Kasumi-1 (cell line): ENCODE measurements around the gene CARD18.

Experiments
- DNase-seq, 2 experiments: peaks; one replicate each; lab custom pipeline; 2025; lab: John Stamatoyannopoulos, UW

CARD18 gene, protein sequence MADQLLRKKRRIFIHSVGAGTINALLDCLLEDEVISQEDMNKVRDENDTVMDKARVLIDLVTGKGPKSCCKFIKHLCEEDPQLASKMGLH

DNA sequence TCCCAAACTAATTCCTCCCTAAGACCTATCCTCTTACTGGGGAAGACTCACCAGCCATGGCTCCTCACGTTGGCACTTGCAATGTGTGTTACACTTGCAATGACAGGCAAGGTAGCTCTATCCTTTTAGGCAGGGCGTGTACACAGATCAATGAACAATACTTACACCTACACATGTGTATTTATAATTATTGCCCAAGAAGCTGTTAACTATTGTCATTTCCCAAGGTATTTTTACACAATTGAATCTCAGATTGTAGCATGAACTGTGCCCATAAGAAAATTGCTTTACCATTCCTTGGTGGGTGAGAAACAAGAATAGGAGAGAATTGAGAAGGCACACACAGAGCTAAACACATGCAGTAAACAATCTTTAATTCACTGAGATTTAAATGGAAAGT lies at the start of gene CARD18:
Gene CARD18, minus strand, starts transcription at position 101 of the 400 bp plus-strand sequence. Its CDS starts 43 bp downstream, at position 58.
- DNase-seq, result no peak

- peak in 1 of 2 experiments; percentile 20 for DNase-seq
Observed at GRCh38 chr11:105183987-105184386, 44.4 kb upstream of the CARD18 start.

DNA sequence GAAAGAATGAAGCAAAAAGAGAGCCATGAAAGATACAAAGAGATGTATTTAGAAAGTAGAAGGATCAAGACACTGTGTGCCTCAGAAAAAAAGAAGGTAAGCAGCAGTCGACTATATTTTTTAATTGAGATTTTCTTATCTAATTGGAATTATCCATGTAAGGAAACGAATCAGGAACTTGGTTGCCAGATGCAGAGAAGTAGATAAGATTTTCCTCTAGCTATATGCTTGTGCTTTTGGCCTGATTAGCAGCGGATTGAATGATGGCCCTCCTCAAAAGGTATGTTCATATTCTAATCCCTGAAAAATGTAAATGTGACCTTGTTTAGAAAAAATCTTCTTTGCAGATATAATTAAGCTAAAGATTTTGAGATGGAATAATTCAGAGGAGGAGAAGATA lies 43.9 kb upstream of the CARD18 start:
- DNase-seq, result no peak

DNA sequence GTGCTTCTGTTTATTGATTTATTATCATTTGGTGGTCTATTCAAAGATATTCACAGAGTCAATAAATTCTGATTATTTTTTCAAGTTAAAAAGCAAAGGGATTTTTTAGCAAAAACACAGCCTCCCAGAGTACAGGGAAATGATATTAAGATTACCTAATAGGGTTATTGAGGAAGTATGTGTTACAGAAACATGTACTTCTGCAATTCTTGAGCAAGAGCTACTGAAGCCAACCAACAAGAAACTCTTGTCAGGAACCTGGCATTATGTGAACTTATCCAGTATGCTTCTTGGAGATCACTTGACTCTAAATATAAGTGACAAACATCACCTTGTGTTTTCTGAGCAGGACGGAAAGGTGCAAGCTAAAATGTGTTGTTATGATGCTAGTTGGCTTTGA lies 42.0 kb upstream of the CARD18 start:
- DNase-seq, result peak; percentile 90 to 96

DNA sequence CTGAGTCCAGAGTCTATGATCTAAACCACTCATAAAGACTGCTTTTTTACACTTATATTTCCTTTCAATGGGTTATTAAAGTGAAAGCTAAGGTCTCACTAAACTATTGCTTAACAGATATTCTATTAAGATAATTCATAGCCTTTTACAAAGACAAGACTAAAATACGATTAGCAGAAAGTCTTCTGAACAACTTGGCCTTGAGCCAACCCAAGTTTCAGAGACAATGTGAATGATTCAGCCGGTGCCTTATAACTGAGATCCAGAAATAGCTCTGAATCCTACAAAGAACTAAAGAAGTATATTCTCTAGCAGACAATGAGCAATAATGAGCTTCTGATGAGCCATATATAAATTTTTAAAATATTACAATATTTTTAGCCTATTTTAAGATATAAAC lies 41.5 kb upstream of the CARD18 start:
- DNase-seq, result peak; percentile 33 to 63

DNA sequence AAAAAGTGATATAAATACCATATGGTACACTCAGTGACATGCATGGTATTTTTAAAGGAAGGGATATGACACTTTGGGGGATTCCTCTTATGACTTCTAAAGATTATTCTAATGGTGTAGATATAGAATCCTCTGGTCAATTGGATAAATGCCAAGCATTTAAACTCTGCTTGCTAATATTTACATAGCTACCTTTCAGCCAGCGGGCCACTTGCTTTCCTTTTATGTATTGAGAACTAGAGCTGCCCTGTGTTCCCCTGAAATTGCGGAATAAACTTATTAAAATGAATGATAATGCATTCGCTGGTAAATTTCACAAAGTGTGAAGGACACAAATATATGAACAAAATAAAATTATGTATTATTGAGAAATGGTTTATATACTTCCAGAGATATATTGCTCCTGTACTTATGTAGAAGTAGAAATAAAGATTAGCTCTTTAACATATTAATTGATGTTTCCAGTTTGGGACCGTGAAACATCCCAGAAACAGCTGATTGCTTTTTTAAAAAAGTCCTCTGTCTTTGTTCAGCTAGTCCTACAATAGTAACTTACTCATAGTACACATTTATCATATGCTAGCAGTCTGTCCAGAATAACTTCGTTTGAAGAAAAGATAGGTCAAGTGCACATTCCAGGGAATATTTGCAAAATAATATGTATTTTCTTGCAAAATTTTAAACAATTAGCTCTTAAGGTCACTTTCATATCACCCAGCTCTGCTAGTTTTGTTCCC lies 40.1 kb upstream of the CARD18 start:
- no peak for DNase-seq

- DNase-seq, result no peak
Observed at GRCh38 chr11:105177658-105178057, 38.1 kb upstream of the CARD18 start.

- no peak for DNase-seq
Observed at GRCh38 chr11:105168457-105168856, 28.9 kb upstream of the CARD18 start.

DNA sequence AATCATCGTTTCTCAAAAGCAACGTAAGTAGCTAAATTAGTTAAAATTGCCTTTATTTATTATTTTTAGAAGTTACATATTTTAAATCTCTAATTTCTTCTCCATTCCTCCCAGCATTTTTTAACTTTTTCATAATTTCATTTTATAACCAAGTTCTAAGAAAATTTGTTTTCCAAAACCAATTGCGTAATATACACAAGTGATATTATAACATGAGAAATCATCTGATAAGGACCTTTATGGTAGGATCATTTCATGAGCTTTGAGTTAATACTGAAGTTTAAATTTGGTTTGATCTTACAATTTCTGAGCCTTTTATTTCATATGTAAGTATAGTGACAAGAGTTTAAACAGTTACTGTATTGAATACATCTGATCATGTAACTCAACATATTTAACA lies 27.7 kb upstream of the CARD18 start:
- no peak for DNase-seq

DNA sequence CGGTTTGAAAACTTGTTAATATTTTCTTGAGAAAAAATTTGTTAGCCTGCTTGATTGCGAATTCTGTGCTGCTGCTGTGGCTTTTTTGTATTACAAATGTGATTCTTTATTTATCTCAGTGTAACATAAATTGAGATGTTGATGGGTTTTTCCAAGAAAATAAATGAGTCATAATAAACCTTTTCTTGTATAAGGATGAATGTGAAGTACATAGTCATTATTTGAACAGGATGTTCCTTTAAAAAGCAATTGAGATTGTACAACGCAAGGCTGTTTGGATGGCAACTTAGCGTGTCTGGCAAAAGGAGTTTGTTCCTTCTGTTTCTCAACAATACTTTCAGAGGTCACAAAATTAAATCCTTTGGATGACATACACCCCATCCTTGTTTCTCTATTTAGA lies 24.6 kb upstream of the CARD18 start:
- no peak for DNase-seq

GRCh38 chr11:105162506-105162905 lies 22.9 kb upstream of the CARD18 start:
- DNase-seq, result no peak

GRCh38 chr11:105158436-105158835 lies 18.9 kb upstream of the CARD18 start:
- peak in 1 of 2 experiments; percentile 21 for DNase-seq

- DNase-seq, result no peak
Observed at GRCh38 chr11:105156720-105157119, 17.2 kb upstream of the CARD18 start.

DNA sequence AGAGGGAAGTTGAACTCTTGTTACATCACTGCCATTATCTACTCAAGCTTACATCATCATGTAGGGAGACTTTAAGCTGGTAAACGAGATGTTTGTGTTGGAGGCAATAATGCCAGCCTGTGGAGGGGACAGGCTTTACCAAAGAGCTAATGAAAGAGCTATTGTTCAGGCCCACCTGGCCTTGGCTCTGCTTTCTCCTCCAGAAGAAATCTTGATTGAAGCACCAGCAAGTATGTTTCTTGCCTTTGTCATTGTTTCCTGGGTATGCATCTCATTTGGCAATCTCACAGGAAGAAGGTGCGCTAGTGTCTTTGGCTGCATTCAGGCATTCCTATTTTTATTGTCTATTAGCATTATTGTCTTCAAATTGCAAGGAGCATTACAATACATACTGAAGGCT lies 16.7 kb upstream of the CARD18 start:
- DNase-seq, result no peak

DNA sequence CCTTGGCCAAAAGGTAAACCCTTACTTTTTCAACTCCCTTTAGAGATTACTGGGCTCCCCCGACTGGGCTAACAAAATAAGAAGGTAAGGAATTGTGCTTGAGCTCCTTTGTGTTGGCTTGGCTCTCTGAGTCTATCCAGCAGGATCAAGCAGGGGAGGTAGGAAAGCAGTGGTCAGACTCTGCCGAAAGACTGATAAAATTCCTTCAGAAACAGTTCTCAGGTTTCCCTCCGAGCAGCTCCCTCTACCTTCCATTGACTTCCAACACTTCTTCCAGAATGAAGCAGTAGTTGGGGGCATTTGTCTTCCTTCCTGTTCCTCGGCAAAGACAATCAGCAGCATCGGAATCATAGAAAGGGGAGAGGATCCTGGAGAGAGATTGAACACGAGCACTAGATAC lies 16.1 kb upstream of the CARD18 start:
- no peak for DNase-seq

DNA sequence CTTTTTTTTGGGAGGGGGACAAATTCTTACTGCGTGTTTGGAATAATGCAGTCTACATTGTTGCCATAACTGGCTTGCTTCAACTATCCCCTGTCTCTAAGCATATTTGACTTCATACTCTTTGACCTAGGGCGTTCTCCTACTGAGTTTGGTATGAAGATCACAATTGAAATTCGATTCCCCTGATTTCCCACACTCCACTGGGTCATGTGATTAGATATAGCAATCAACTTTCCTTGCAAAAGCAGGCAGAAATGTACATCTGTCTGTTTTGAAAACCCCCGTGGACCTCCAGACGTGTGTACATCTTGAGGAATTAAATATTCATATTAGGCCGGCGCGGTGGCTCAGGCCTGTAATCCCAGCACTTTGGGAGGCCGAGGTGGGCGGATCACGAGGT lies 13.8 kb upstream of the CARD18 start:
- DNase-seq, result no peak

DNA sequence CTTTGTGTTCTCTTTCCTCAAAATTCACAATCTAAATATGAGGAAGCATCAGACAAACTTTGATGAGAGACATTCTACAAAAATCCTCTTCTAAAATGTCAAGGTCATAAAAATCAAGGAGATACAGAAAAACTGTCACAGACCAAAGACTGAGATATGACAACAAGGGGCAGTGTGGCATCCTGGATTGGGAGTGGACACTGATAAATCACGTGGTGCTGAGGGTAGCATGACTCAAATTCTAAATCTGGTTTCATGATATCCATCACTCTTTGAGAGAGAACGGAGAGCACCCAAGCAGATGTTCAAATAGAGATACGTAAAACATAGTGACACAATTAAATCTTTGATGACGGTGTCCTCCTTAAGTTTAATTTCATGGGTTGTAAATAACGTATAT lies 13.0 kb upstream of the CARD18 start:
- no peak for DNase-seq

GRCh38 chr11:105152021-105152512 lies 12.5 kb upstream of the CARD18 start:
- no peak for DNase-seq

DNA sequence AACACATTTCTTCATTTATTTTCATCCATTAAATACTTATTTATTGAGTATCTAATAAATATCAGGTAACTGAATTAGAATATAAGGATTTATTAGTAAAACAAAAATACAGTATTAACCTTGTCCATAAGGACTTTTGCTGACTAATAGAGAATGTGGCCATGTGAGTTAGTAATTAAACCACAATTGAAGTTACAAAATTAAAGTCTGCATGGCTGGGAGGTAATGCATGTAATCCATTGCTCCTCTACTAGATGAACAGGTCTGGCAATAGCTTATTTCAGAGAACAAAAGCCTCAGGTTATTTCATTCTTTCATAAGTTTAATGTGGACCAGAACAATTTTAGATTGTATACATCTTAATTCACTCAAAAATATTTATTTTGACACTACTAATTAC lies 9.9 kb upstream of the CARD18 start:
- no peak for DNase-seq

GRCh38 chr11:105148241-105148640 lies 8.7 kb upstream of the CARD18 start:
- DNase-seq, result no peak

- DNase-seq, result no peak
Observed at GRCh38 chr11:105144887-105145286, 5.3 kb upstream of the CARD18 start.

- DNase-seq, result no peak
Observed at GRCh38 chr11:105142167-105142566, 2.6 kb upstream of the CARD18 start.

GRCh38 chr11:105137286-105137685 lies 2.3 kb downstream of the CARD18 start:
- no peak for DNase-seq

GRCh38 chr11:105135883-105136282 lies 3.7 kb downstream of the CARD18 start:
- no peak for DNase-seq
